OCI-LY3 (cell line): ENCODE measurements around the gene PFN4.

Experiments
- CTCF ChIP-seq: fragments of 200-600, 300-600 bp; sonication (generic); IDR thresholded peaks from 2 replicates; pipeline ENCODE4 v1.5.1; 2014; ENCODE audit warnings: antibody characterized with exemption, low read length, low read depth
- EZH2phosphoT487 ChIP-seq: fragments of 200-600 bp; shearing (Covaris generic); IDR thresholded peaks from 2 replicates; pipeline ENCODE4 v1.6.1; 2018; ENCODE audit warnings: antibody characterized with exemption, mixed run types, low read depth

- TF ChIP-seq CTCF, result no peak
- TF ChIP-seq EZH2phosphoT487, result no peak
Observed at GRCh38 chr2:24152413-24153197, 29.5 kb upstream of the PFN4 start.
